Loucy (cell line): ENCODE results near the gene MRM2.

Source experiments
- H2AFZ ChIP-seq: fragments of 200-600 bp; sonication (generic); 2 replicates; pipeline ENCODE4 v1.6.0; 2016; ENCODE audit warnings: antibody characterized with exemption, mild to moderate bottlenecking, low read length, moderate library complexity
- H3F3A ChIP-seq: fragments of 200-600 bp; 2 replicates; pipeline ENCODE4 v1.6.0; 2016; ENCODE audit warnings: antibody characterized with exemption, low read depth, mild to moderate bottlenecking
- H3K27me3 ChIP-seq: fragments of 200-600 bp; sonication (generic); 2 replicates; pipeline ENCODE4 v1.6.1; 2014; ENCODE audit warnings: low read length, mild to moderate bottlenecking; ENCODE audit not compliant: insufficient read depth, poor library complexity, severe bottlenecking
- H3K36me3 ChIP-seq: fragments of 200-600 bp; sonication (generic); 2 replicates; pipeline ENCODE4 v1.6.1; 2016; ENCODE audit warnings: low read length; ENCODE audit not compliant: insufficient read depth
- H3K4me1 ChIP-seq: fragments of 200-600 bp; sonication (generic); 2 replicates; pipeline ENCODE4 v1.5.1; 2014; ENCODE audit warnings: low read length, mild to moderate bottlenecking; ENCODE audit not compliant: insufficient read depth, poor library complexity, severe bottlenecking
- H3K4me2 ChIP-seq: fragments of 200-600 bp; sonication (generic); 2 replicates; pipeline ENCODE4 v1.6.0; 2014; ENCODE audit warnings: antibody characterized with exemption, low read length, low read depth, mild to moderate bottlenecking; ENCODE audit not compliant: poor library complexity, severe bottlenecking
- H3K4me3 ChIP-seq: fragments of 200-600 bp; sonication (generic); 2 replicates; pipeline ENCODE4 v1.5.1; 2014; ENCODE audit warnings: low read length, mild to moderate bottlenecking, mixed read lengths; ENCODE audit not compliant: poor library complexity, severe bottlenecking
- H3K79me2 ChIP-seq: fragments of 200-600 bp; sonication (generic); 2 replicates; pipeline ENCODE4 v1.6.1; 2014; ENCODE audit warnings: low read length; ENCODE audit not compliant: insufficient read depth
- H3K9ac ChIP-seq: fragments of 200-600 bp; sonication (generic); 2 replicates; pipeline ENCODE4 v1.6.0; 2014; ENCODE audit warnings: mild to moderate bottlenecking, low read depth, low read length, moderate library complexity; ENCODE audit not compliant: poor library complexity, severe bottlenecking
- H3K9me2 ChIP-seq: fragments of 200-600 bp; sonication (generic); replicated peaks from 2 replicates; pipeline ENCODE4 v1.6.1; 2016; ENCODE audit warnings: low read depth, low read length, mixed read lengths
- H3K9me3 ChIP-seq: fragments of 200-600 bp; sonication (generic); 2 replicates; pipeline ENCODE4 v1.6.1; 2014; ENCODE audit warnings: mild to moderate bottlenecking, antibody characterized with exemption, low read length, low read depth; ENCODE audit not compliant: insufficient read depth
- H4K20me1 ChIP-seq: fragments of 200-600 bp; sonication (generic); 2 replicates; pipeline ENCODE4 v1.6.0; 2014; ENCODE audit warnings: antibody characterized with exemption, low read length, mild to moderate bottlenecking; ENCODE audit not compliant: insufficient read depth, poor library complexity, severe bottlenecking
- EZH2phosphoT487 ChIP-seq: fragments of 200-600 bp; IDR thresholded peaks from 2 replicates; pipeline ENCODE4 v1.6.1; 2018; ENCODE audit warnings: antibody characterized with exemption, mild to moderate bottlenecking, moderate library complexity, borderline replicate concordance
- TF ChIP-seq, protein P1 (sequence below): fragments of 200-600 bp; sonication (generic); conservative IDR thresholded peaks from 2 replicates; pipeline ENCODE4 v1.5.1; 2014; ENCODE audit warnings: mild to moderate bottlenecking, antibody characterized with exemption, low read length

MRM2 gene

DNA sequence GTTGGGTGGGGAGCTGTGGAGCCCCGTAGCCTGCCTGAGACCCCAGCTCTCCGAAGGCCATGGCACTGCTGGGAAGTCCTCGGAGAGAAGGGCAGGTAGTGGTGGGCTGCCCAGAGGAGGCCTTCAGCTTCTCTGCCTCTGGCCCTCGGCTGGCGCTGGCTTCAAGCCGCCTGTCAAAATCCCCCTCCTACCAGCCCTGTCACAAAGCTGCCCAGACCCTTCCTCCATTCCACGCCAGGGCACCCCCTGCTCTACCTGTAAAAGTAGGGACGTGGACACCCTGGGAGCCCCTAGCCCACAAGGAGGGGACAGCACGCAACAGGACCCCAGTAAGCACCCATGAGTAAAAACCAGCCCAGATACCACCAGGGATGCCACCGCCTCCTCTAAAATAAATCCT lies 40.9 kb downstream of the MRM2 start:
- no peaks in the 10 kb centered on the region for H3K9me2 ChIP-seq
- no peak overlapping the region for H3K9ac ChIP-seq
- H3K4me1 ChIP-seq: no peaks in the 10 kb centered on the region
- H3K4me2 ChIP-seq: no peak overlapping the region
- H3K27me3 ChIP-seq: no peaks in the 10 kb centered on the region
- no peak overlapping the region for H2AFZ ChIP-seq
- TF ChIP-seq, protein P1, sequence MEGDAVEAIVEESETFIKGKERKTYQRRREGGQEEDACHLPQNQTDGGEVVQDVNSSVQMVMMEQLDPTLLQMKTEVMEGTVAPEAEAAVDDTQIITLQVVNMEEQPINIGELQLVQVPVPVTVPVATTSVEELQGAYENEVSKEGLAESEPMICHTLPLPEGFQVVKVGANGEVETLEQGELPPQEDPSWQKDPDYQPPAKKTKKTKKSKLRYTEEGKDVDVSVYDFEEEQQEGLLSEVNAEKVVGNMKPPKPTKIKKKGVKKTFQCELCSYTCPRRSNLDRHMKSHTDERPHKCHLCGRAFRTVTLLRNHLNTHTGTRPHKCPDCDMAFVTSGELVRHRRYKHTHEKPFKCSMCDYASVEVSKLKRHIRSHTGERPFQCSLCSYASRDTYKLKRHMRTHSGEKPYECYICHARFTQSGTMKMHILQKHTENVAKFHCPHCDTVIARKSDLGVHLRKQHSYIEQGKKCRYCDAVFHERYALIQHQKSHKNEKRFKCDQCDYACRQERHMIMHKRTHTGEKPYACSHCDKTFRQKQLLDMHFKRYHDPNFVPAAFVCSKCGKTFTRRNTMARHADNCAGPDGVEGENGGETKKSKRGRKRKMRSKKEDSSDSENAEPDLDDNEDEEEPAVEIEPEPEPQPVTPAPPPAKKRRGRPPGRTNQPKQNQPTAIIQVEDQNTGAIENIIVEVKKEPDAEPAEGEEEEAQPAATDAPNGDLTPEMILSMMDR: no peak
- TF ChIP-seq EZH2phosphoT487: no peak
- peaks cover 7% of the 10 kb centered on the region; the same call in 1 of the 2 replicates for H3K79me2 ChIP-seq
- no peak overlapping the region for H3K4me3 ChIP-seq
- no peaks in the 10 kb centered on the region for H4K20me1 ChIP-seq
- H3F3A ChIP-seq: no peaks in the 10 kb centered on the region
- H3K36me3 ChIP-seq: peaks cover 50% of the 10 kb centered on the region; the same call in 1 of the 2 replicates
- H3K9me3 ChIP-seq: no peaks in the 10 kb centered on the region

GRCh38 chr7:2200584-2200980 lies 41.4 kb downstream of the MRM2 start:
- TF ChIP-seq, protein P1: no peak
- peaks cover 54% of the 10 kb centered on the region; the same call in 1 of the 2 replicates for H3K36me3 ChIP-seq

DNA sequence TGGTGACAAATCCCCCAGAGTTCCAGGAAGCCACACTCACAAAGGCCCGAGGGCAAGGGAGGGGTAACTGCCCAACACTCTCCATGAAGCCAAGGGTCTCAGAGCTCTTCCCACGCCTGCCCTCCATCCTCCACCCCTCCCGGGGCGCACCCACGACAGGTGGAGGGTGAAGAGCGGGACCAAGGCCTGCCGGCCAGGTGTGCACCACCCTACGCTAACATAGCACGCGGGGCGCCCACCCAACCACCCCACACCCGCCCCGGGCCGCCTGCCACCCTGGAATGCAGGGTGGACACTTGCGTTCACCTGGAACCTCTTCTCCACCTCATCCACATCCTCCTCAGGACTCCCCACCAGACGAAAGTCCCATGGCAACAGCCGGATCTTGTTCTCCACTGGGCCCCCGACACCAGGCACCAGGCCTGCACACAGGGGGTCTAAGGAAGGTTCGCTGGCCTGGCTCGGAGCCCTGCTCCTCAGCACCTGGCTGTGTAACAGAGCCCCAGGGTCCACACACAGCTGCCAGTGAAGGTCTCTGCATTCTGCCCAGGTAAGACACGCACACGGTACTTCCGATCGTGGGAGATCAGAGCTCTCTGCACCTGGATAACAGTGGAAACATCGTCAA lies 41.9 kb downstream of the MRM2 start:
- no peak for TF ChIP-seq EZH2phosphoT487
- TF ChIP-seq, protein P1: no peak
- H3K9me2 ChIP-seq: no peaks in the 10 kb centered on the region
- H2AFZ ChIP-seq: no peak overlapping the region
- H3K36me3 ChIP-seq: peaks cover 54% of the 10 kb centered on the region; the same call in 1 of the 2 replicates
- H3K27me3 ChIP-seq: no peaks in the 10 kb centered on the region
- no peaks in the 10 kb centered on the region for H3F3A ChIP-seq
- no peak overlapping the region for H3K4me2 ChIP-seq
- no peak overlapping the region for H3K4me3 ChIP-seq
- H3K9me3 ChIP-seq: peaks cover 8% of the 10 kb centered on the region; the same call in 1 of the 2 replicates
- no peaks in the 10 kb centered on the region for H4K20me1 ChIP-seq
- no peaks in the 10 kb centered on the region for H3K4me1 ChIP-seq
- no peak overlapping the region for H3K9ac ChIP-seq
- peaks cover 16% of the 10 kb centered on the region; the same call in 1 of the 2 replicates for H3K79me2 ChIP-seq

More at GRCh38 chr7:2200584-2200980, 41.4 kb downstream of the MRM2 start:
- Histone ChIP-seq H3K4me3 (no peak overlapping the region), H4K20me1 (no peaks in the 10 kb centered on the region), H3F3A (no peaks in the 10 kb centered on the region), H3K4me1 (no peaks in the 10 kb centered on the region), H3K9me3 (peaks cover 3% of the 10 kb centered on the region; the same call in 1 of the 2 replicates), H2AFZ (no peak overlapping the region), H3K9ac (no peak overlapping the region), H3K9me2 (no peaks in the 10 kb centered on the region), H3K27me3 (no peaks in the 10 kb centered on the region), H3K79me2 (peaks cover 11% of the 10 kb centered on the region; the same call in 1 of the 2 replicates), H3K4me2 (no peak overlapping the region)
